Tibial nerve (tissue), 4 donors: ENCODE data around the gene RSBN1L. TPM values are rescaled to one million over a fixed set of nuclear protein-coding genes. Genes with fewer than 3 reads are reported as not detected.

Source experiments
- DNase-seq, 2 donors: peaks; one replicate each; pipeline ENCODE4 v3.0.0-alpha.2; 2019; ENCODE audit warnings: low spot score in 2 of 2
- H3K27ac ChIP-seq, 4 donors: fragments of 200-600 bp; sonication (generic) in 3 of 4; one replicate each; pipeline ENCODE4 v1.5.1; 2017 to 2019; ENCODE audit warnings: mild to moderate bottlenecking in 1 of 4
- H3K27me3 ChIP-seq, 2 donors: fragments of 200-600 bp; sonication (generic) in 1 of 2; one replicate each; pipeline versions ENCODE4 v1.5.1 to v1.6.0; 2017 to 2019
- H3K36me3 ChIP-seq, 3 donors: fragments of 200-600 bp; sonication (generic); one replicate each; pipeline ENCODE4 v1.5.1; 2018 to 2019
- H3K4me1 ChIP-seq, 4 donors: fragments of 200-600 bp; sonication (generic) in 3 of 4; one replicate each; pipeline ENCODE4 v1.5.1; 2017 to 2019
- H3K4me3 ChIP-seq, 4 donors: fragments of 200-600 bp; sonication (generic) in 3 of 4; one replicate each; pipeline ENCODE4 v1.5.1; 2017 to 2019; ENCODE audit warnings: mild to moderate bottlenecking in 1 of 4, moderate library complexity in 1 of 4
- H3K9me3 ChIP-seq, 4 donors: fragments of 200-600 bp; sonication (generic) in 3 of 4; one replicate each; pipeline ENCODE4 v1.5.1; 2017 to 2019
- EP300 ChIP-seq, 2 donors: sonication (generic); formaldehyde crosslinking; IDR thresholded peaks; one replicate each; pipeline ENCODE4 v1.6.1; 2017; ENCODE audit warnings: antibody characterized with exemption in 2 of 2, mild to moderate bottlenecking in 1 of 2
- POLR2A ChIP-seq, 2 donors: fragments of 450-650 bp; IDR thresholded peaks; one replicate each; pipeline ENCODE4 v1.6.1; 2017; ENCODE audit warnings: antibody characterized with exemption in 2 of 2, mild to moderate bottlenecking in 2 of 2, moderate library complexity in 2 of 2
- WGBS, 2 donors: methylation state at CpG; one replicate each; pipeline ENCODE4 v1.1.5; 2018; 5-methylcytosine and 5-hydroxymethylcytosine counted together
- total RNA-seq, 4 donors: library from RNA; depleted of rRNA; stranded (reverse); fragments of >200 nt; gene quantifications; one replicate each; pipeline ENCODE4 v1.1.0, GENCODE V29; 2016
- TF ChIP-seq, protein P1 (sequence below), 5 experiments: fragments of 200-600 bp in 3 of 5; fragments of 450-650 bp in 2 of 5; sonication (generic) in 3 of 5; IDR thresholded peaks; one replicate each; pipeline ENCODE4 v1.5.1; 2016 to 2019; ENCODE audit warnings: antibody characterized with exemption in 5 of 5, mild to moderate bottlenecking in 3 of 5, moderate library complexity in 2 of 5

RSBN1L gene
- total RNA-seq, 4 donors from 2014 or later = 15.6 to 33.9 (median 29.1) TPM

DNA sequence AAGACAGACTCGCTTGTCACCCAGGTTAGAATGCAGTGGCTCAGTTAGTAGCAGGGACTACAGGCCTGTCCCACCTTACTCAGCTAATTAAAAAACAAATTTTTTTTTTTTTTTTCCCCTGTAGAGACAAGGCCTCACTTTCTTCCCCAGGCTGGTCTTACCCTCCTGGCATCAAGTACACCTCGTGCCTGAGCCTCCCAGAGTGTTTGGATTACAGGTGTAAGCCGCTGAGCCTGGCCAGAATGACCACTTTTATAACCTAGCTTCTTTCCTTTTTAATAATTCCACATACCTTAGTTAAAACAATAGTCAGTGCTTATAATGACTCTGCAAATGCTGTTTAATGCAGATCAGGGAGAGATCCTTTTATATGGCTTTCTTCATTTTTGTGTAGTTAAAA is 31.3 kb downstream of the RSBN1L start:
- Histone ChIP-seq H3K36me3 (no peaks in the 10 kb centered on the region), H3K4me3 (no peak overlapping the region), H3K9me3 (no peaks in the 10 kb centered on the region), H3K4me1 (peaks cover 0 to 36% (median 4%) of the 10 kb centered on the region in 4 donors), H3K27me3 (no peaks in the 10 kb centered on the region), H3K27ac (peak overlapping the region in 1 of 4 donors; percentile 22)
- no peak for DNase-seq
- TF ChIP-seq, protein P1, sequence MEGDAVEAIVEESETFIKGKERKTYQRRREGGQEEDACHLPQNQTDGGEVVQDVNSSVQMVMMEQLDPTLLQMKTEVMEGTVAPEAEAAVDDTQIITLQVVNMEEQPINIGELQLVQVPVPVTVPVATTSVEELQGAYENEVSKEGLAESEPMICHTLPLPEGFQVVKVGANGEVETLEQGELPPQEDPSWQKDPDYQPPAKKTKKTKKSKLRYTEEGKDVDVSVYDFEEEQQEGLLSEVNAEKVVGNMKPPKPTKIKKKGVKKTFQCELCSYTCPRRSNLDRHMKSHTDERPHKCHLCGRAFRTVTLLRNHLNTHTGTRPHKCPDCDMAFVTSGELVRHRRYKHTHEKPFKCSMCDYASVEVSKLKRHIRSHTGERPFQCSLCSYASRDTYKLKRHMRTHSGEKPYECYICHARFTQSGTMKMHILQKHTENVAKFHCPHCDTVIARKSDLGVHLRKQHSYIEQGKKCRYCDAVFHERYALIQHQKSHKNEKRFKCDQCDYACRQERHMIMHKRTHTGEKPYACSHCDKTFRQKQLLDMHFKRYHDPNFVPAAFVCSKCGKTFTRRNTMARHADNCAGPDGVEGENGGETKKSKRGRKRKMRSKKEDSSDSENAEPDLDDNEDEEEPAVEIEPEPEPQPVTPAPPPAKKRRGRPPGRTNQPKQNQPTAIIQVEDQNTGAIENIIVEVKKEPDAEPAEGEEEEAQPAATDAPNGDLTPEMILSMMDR (IDR thresholded peaks at IDR 0.05) = no peak
- no peak for TF ChIP-seq EP300 (IDR thresholded peaks at IDR 0.05)
- TF ChIP-seq POLR2A (IDR thresholded peaks at IDR 0.05) = no peak
- WGBS, 2 donors = 78 to 86% methylated on average over 3 of the region's 3 CpGs

DNA sequence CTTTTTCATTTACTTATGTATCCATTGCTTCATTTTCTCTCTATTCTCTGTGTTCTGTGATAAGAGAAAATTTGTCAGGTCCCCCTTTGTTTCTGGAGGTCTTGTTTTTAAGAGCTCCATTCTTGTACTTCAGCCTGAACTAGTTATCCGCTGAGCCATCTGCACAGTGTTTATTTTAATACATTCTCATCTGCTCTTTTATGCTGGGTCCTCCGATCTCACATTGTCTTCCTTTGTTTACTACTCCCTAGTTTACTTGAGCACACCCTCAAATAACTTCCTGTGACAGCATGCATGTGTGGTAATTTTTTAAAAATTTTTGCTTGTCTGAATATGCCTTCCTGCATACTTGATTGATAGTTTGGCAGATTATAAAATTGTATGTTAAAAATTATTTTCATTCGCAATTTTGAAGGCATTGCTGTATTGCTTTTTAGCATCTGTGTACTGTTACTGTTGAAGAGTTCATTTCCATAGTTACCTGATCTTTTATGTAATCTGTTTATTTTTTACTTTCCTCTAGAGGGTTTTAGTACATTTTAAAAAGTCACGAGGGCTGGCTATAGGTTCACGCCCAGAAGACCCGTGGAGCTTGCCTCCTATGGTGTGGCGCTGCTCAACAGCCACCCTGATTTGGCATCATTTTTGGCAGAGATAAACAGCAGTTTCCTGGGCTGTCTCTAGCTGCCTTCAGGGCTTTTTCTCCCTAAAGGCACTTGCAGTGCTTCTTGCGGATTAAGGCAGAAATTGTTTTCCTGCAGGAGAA is 31.9 kb downstream of the RSBN1L start:
- Histone ChIP-seq H3K4me3 (no peak overlapping the region), H3K27ac (peak overlapping the region in 1 of 4 donors; percentile 22), H3K9me3 (no peaks in the 10 kb centered on the region), H3K36me3 (no peaks in the 10 kb centered on the region), H3K27me3 (no peaks in the 10 kb centered on the region), H3K4me1 (peaks cover 0 to 32% (median 4%) of the 10 kb centered on the region in 4 donors)
- no peak for DNase-seq
- 40 to 46% methylated on average over 8 of the region's 8 CpGs for WGBS, 2 donors
- TF ChIP-seq EP300 (IDR thresholded peaks at IDR 0.05) (no peak), POLR2A (IDR thresholded peaks at IDR 0.05) (no peak)
- TF ChIP-seq, protein P1 (IDR thresholded peaks at IDR 0.05) = no peak

DNA sequence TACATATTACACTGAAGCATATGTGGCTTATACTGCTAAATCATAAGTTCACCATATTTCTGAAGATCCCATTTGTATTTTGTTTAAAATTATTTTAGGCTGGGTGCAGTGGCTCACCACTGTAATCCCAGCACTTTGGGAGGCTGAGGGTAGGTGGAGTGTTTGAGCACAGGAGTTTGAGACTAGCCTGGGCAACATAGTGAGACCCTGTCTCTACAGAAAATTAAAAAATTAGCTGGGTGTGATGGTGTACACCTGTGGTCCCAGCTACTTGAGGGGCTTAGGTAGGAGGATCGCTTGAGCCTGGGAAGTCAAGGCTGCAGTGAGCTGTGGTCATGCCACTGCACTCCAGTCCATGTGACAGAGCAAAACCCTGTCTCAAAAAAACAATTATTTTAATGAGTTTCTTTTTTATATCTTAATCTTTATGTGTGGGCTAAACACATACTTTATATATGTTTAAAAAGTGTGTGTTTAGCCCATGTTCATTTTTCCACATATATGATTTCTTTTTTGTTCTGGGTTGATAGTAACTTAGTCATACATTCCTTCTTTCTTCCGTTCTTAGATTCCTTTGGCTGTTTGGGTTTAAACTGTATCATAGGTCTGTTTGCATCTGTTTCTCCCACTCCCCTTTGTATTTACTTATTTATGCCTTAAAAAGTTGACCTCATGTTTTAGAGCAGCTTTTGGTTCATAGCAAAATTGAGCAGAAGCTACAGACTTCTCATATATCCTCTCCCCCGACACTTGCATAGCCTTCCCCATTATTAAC is 33.5 kb downstream of the RSBN1L start:
- Histone ChIP-seq H3K4me3 (no peak overlapping the region), H3K9me3 (no peaks in the 10 kb centered on the region), H3K27ac (no peak overlapping the region), H3K4me1 (peaks cover 0 to 40% (median 4%) of the 10 kb centered on the region in 4 donors), H3K36me3 (no peaks in the 10 kb centered on the region), H3K27me3 (no peaks in the 10 kb centered on the region)
- 85 to 87% methylated on average over 3 of the region's 3 CpGs for WGBS, 2 donors
- TF ChIP-seq, protein P1 (IDR thresholded peaks at IDR 0.05) = no peak
- TF ChIP-seq POLR2A (IDR thresholded peaks at IDR 0.05) = no peak
- no peak for TF ChIP-seq EP300 (IDR thresholded peaks at IDR 0.05)
- DNase-seq = no peak

DNA sequence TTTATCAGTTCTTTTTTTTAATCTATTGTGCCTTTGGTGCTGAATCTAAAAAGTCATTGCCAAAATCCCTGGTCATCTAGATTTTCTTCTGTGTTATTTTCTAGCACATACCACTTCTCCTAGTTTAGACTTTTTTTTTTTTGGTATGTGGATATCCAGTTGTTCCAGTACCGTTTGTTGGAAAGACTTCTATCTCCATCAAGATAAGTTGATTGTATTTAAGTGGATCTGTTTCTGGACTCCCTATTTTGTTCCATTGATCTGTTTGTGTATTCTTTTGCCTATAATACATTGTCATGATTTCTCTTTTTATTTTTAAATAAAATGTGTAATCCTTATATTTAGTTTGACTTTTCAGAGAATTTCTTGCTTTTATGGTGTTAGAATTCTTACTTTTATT is 35.5 kb downstream of the RSBN1L start:
- no peaks in the 10 kb centered on the region for H3K9me3 ChIP-seq
- H3K27me3 ChIP-seq = no peaks in the 10 kb centered on the region
- TF ChIP-seq, protein P1 (IDR thresholded peaks at IDR 0.05) = no peak
- TF ChIP-seq POLR2A (IDR thresholded peaks at IDR 0.05) (no peak), EP300 (IDR thresholded peaks at IDR 0.05) (no peak)
- 37 to 61% methylated on average over 1 of the region's 1 CpG for WGBS, 2 donors
- H3K4me1 ChIP-seq = peaks cover 0 to 53% (median 4%) of the 10 kb centered on the region in 4 donors
- no peak overlapping the region for H3K4me3 ChIP-seq
- no peak overlapping the region for H3K27ac ChIP-seq
- no peak for DNase-seq
- no peaks in the 10 kb centered on the region for H3K36me3 ChIP-seq
